Activated naive CD4-positive, alpha-beta T cell treated with anti-CD3 and anti-CD28 coated beads, Interleukin-2, amount 50 U/mL, for 72 hours (primary cell): ENCODE data around the gene OR2T8. TPM values are rescaled to one million over a fixed set of nuclear protein-coding genes. Genes with fewer than 3 reads are reported as not detected.

Experiments
- ATAC-seq, 2 donors: fragments of 150-1000 bp; cut with Tn5 transposase; 2 replicates each; pipeline ENCODE4 v1.10.0; 2021; ENCODE audit warnings: mild to moderate bottlenecking in 2 of 2, moderate library complexity in 2 of 2
- DNase-seq, 2 donors: peaks; one replicate each; pipeline ENCODE4 v3.0.0; 2021 to 2022; ENCODE audit warnings: low spot score in 2 of 2
- H3K27ac Mint-ChIP-seq, 2 donors: one replicate each; pipeline ENCODE4 v1.8.0; 2022; ENCODE audit warnings: mild to moderate bottlenecking in 2 of 2, mixed read lengths in 2 of 2
- H3K36me3 Mint-ChIP-seq, 2 donors: one replicate each; pipeline ENCODE4 v1.8.0; 2022; ENCODE audit warnings: mixed read lengths in 2 of 2
- H3K9me3 Mint-ChIP-seq, 2 donors: one replicate each; pipeline ENCODE4 v1.8.0; 2022; ENCODE audit warnings: mixed read lengths in 2 of 2
- total RNA-seq, 2 donors: library from RNA; stranded (reverse); gene quantifications; one replicate each; pipeline ENCODE4 v1.2.3, GENCODE V29; 2022

The OR2T8 gene
- total RNA-seq: not detected

- ATAC-seq (no peak), DNase-seq (no peak)
- Mint-ChIP-seq H3K27ac (no peak within 1 kb of the TSS), H3K9me3 (no peaks in the 10 kb centered on the region), H3K36me3 (no peaks in the 10 kb centered on the region)
Observed at GRCh38 chr1:247919952-247920351, at the start of gene OR2T8. Gene OR2T8, plus strand, starts transcription at chr1:247920252. Its CDS starts 766 bp downstream, at chr1:247921018.

GRCh38 chr1:247883346-247883745 lies 36.7 kb upstream of the OR2T8 start:
- no peak for ATAC-seq
- Mint-ChIP-seq H3K36me3 (no peaks in the 10 kb centered on the region), H3K9me3 (no peaks in the 10 kb centered on the region), H3K27ac (no peak overlapping the region)
- no peak for DNase-seq

- no peaks in the 10 kb centered on the region for H3K9me3 Mint-ChIP-seq
- no peak for DNase-seq
- no peak for ATAC-seq
- no peaks in the 10 kb centered on the region for H3K36me3 Mint-ChIP-seq
- H3K27ac Mint-ChIP-seq: no peak overlapping the region
Observed at GRCh38 chr1:247884797-247885413, 35.1 kb upstream of the OR2T8 start.

- Mint-ChIP-seq H3K36me3 (peaks cover 0 to 24% of the 10 kb centered on the region in 2 donors), H3K27ac (no peak within 1 kb of the TSS), H3K9me3 (peaks cover 0 to 13% of the 10 kb centered on the region in 2 donors)
- ATAC-seq (no peak), DNase-seq (no peak)
Observed at GRCh38 chr1:247895163-247895637, 24.9 kb upstream of the OR2T8 start, which contains the start of gene OR2W3. Gene OR2W3, plus strand, starts transcription at chr1:247895587. Its CDS starts 0 bp downstream, at chr1:247895587.

- Mint-ChIP-seq H3K9me3 (peaks cover 0 to 13% of the 10 kb centered on the region in 2 donors), H3K36me3 (peaks cover 0 to 24% of the 10 kb centered on the region in 2 donors), H3K27ac (no peak overlapping the region)
- DNase-seq: no peak
- no peak for ATAC-seq
Observed at GRCh38 chr1:247895976-247896375, 24.1 kb upstream of the OR2T8 start.

- Mint-ChIP-seq H3K9me3 (peaks cover 10 to 14% of the 10 kb centered on the region in 2 donors), H3K36me3 (peaks cover 21 to 29% of the 10 kb centered on the region in 2 donors), H3K27ac (peak overlapping the region in 1 of 2 donors; percentile 37)
- no peak for ATAC-seq
- no peak for DNase-seq
Observed at GRCh38 chr1:247904122-247904521, 15.9 kb upstream of the OR2T8 start.

- DNase-seq (no peak), ATAC-seq (no peak)
- Mint-ChIP-seq H3K9me3 (peaks cover 10 to 14% of the 10 kb centered on the region in 2 donors), H3K27ac (no peak overlapping the region), H3K36me3 (peaks cover 22 to 29% of the 10 kb centered on the region in 2 donors)
Observed at GRCh38 chr1:247905181-247905580, 14.9 kb upstream of the OR2T8 start.

- H3K9me3 Mint-ChIP-seq: peaks cover 10 to 14% of the 10 kb centered on the region in 2 donors
- no peak for DNase-seq
- peaks cover 22 to 29% of the 10 kb centered on the region in 2 donors for H3K36me3 Mint-ChIP-seq
- no peak for ATAC-seq
- H3K27ac Mint-ChIP-seq: peak overlapping the region; percentile 87 to 88
Observed at GRCh38 chr1:247905910-247906503, 14.0 kb upstream of the OR2T8 start.

GRCh38 chr1:247906504-247907047 lies 13.5 kb upstream of the OR2T8 start:
- DNase-seq (peak in 1 of 2 donors; percentile 24), ATAC-seq (peak; percentile 91 to 98)
- H3K36me3 Mint-ChIP-seq: peaks cover 22 to 29% of the 10 kb centered on the region in 2 donors
- peak overlapping the region; percentile 87 to 88 for H3K27ac Mint-ChIP-seq
- peaks cover 10 to 14% of the 10 kb centered on the region in 2 donors for H3K9me3 Mint-ChIP-seq

- no peak for ATAC-seq
- Mint-ChIP-seq H3K27ac (no peak overlapping the region), H3K36me3 (peaks cover 22 to 29% of the 10 kb centered on the region in 2 donors), H3K9me3 (peaks cover 10 to 14% of the 10 kb centered on the region in 2 donors)
- DNase-seq: no peak
Observed at GRCh38 chr1:247908766-247909165, 11.3 kb upstream of the OR2T8 start.

- Mint-ChIP-seq H3K9me3 (no peaks in the 10 kb centered on the region), H3K27ac (no peak overlapping the region), H3K36me3 (peaks cover 0 to 5% of the 10 kb centered on the region in 2 donors)
- DNase-seq: no peak
- no peak for ATAC-seq
Observed at GRCh38 chr1:247913786-247914185, 6.3 kb upstream of the OR2T8 start.

- no peak for ATAC-seq
- DNase-seq: no peak
- Mint-ChIP-seq H3K9me3 (no peaks in the 10 kb centered on the region), H3K36me3 (no peaks in the 10 kb centered on the region), H3K27ac (no peak overlapping the region)
Observed at GRCh38 chr1:247914941-247915662, 5.0 kb upstream of the OR2T8 start.

GRCh38 chr1:247923941-247924340 lies 3.9 kb downstream of the OR2T8 start:
- DNase-seq: no peak
- Mint-ChIP-seq H3K9me3 (no peaks in the 10 kb centered on the region), H3K36me3 (no peaks in the 10 kb centered on the region), H3K27ac (no peak overlapping the region)
- no peak for ATAC-seq

GRCh38 chr1:247924868-247925267 lies 4.8 kb downstream of the OR2T8 start, which contains the start of gene OR2AJ1:
Gene OR2AJ1, plus strand, starts transcription at chr1:247924889. Its CDS starts 8,880 bp downstream, at chr1:247933769.
- H3K36me3 Mint-ChIP-seq: no peaks in the 10 kb centered on the region
- DNase-seq: no peak
- no peaks in the 10 kb centered on the region for H3K9me3 Mint-ChIP-seq
- ATAC-seq: no peak
- H3K27ac Mint-ChIP-seq: no peak within 1 kb of the TSS

GRCh38 chr1:247933989-247934388 lies 13.9 kb downstream of the OR2T8 start:
- Mint-ChIP-seq H3K9me3 (peaks cover 0 to 3% of the 10 kb centered on the region in 2 donors), H3K27ac (no peak overlapping the region), H3K36me3 (no peaks in the 10 kb centered on the region)
- no peak for ATAC-seq
- no peak for DNase-seq

GRCh38 chr1:247935781-247936180 lies 15.7 kb downstream of the OR2T8 start:
- DNase-seq (no peak), ATAC-seq (no peak)
- Mint-ChIP-seq H3K27ac (no peak overlapping the region), H3K9me3 (peaks cover 0 to 3% of the 10 kb centered on the region in 2 donors), H3K36me3 (no peaks in the 10 kb centered on the region)

- Mint-ChIP-seq H3K9me3 (peaks cover 0 to 3% of the 10 kb centered on the region in 2 donors), H3K36me3 (no peaks in the 10 kb centered on the region), H3K27ac (no peak overlapping the region)
- DNase-seq (no peak), ATAC-seq (no peak)
Observed at GRCh38 chr1:247936415-247936814, 16.4 kb downstream of the OR2T8 start.
